Lung (tissue), 12 donors: ENCODE results near the gene TNK2. TPM values are rescaled to one million over a fixed set of nuclear protein-coding genes. Genes with fewer than 3 reads are reported as not detected.
A peak's percentile ranks its signal among the peaks of the same experiment; 100 is the strongest.

Experiments used
- ATAC-seq: fragments of 200-7000 bp; cut with Tn5 transposase; one replicate; pipeline ENCODE4 v1.9.1; 2020; ENCODE audit warnings: moderate number of reproducible peaks; ENCODE audit not compliant: insufficient read depth, low FRiP score
- DNase-seq, 3 donors: peaks; one replicate each; pipeline ENCODE4 v3.0.0-alpha.2; 2013 to 2017
- H3K27ac ChIP-seq, 2 donors: one replicate each; pipeline ENCODE4 v1.5.1; 2013; ENCODE audit warnings: mild to moderate bottlenecking in 2 of 2, moderate library complexity in 2 of 2, control low read depth in 1 of 2, inconsistent platforms in 1 of 2, low read depth in 1 of 2, low read length in 1 of 2
- H3K27me3 ChIP-seq, 3 donors: one replicate each; pipeline ENCODE4 v1.5.1; 2013; ENCODE audit warnings: low read length in 2 of 3; ENCODE audit not compliant: control insufficient read depth in 3 of 3, insufficient read depth in 3 of 3
- H3K36me3 ChIP-seq, 4 donors: one replicate each; pipeline ENCODE4 v1.5.1; 2013; ENCODE audit warnings: low read length in 4 of 4, mild to moderate bottlenecking in 1 of 4, moderate library complexity in 1 of 4; ENCODE audit not compliant: control insufficient read depth in 4 of 4, insufficient read depth in 4 of 4
- H3K4me1 ChIP-seq, 5 donors: one replicate each; pipeline ENCODE4 v1.5.1; 2013; ENCODE audit warnings: low read length in 5 of 5, mild to moderate bottlenecking in 2 of 5, moderate library complexity in 1 of 5; ENCODE audit not compliant: control insufficient read depth in 5 of 5, insufficient read depth in 5 of 5
- H3K4me3 ChIP-seq: one replicate; pipeline ENCODE4 v1.5.1; 2013; ENCODE audit warnings: mild to moderate bottlenecking, control low read depth, moderate library complexity
- H3K9ac ChIP-seq, 2 donors: one replicate each; pipeline ENCODE4 v1.5.1; 2013; ENCODE audit warnings: low read length in 2 of 2, control low read depth in 1 of 2; ENCODE audit not compliant: insufficient read depth in 1 of 2
- H3K9me3 ChIP-seq, 4 donors: one replicate each; pipeline ENCODE4 v1.5.1; 2013; ENCODE audit warnings: low read length in 3 of 4, mild to moderate bottlenecking in 1 of 4, moderate library complexity in 1 of 4; ENCODE audit not compliant: control insufficient read depth in 4 of 4, insufficient read depth in 3 of 4
- CTCF ChIP-seq: IDR thresholded peaks from 2 replicates; pipeline ENCODE4 v1.5.1; 2012; ENCODE audit warnings: mild to moderate bottlenecking; ENCODE audit errors: control extremely low read depth, extremely low read depth
- WGBS, 2 donors: extraction: QIAGEN DNeasy Blood & Tissue Kit; methylation state at CpG; one replicate each; pipeline ENCODE4 v1.1.7; 2013; 5-methylcytosine and 5-hydroxymethylcytosine counted together
- polyA plus RNA-seq, 2 donors: library from polyadenylated mRNA; stranded (reverse); fragments of 200-250 nt; gene quantifications; one replicate each; pipeline ENCODE4 v1.2.1, GENCODE V29; 2013
- total RNA-seq, 2 donors: library from RNA; depleted of rRNA in 1 of 2; stranded (reverse); fragments of >200 nt in 1 of 2; gene quantifications; one replicate each; pipeline ENCODE4 v1.2.1, GENCODE V29; 2014 to 2021
- donor health status: control.
- donor health status: control.
- donor health status: Bipolar disorder and iron deficiency.
- donor health status: healthy.
- donor health status: DM: yes; HTN: yes; CAD: no.

The TNK2 gene
- total and polyA plus RNA-seq, 4 donors: 15.0 to 63.5 (median 35.6) TPM

- peak overlapping the region; percentile 11 to 25 for H3K27ac ChIP-seq
- ATAC-seq (no peak), DNase-seq (no peak)
- TF ChIP-seq CTCF: no peak
- H3K36me3 ChIP-seq: peaks cover 0 to under 1% (median 0%) of the 10 kb centered on the region in 4 donors
- 22 to 39% methylated on average over 9 of the region's 9 CpGs for WGBS, 2 donors
- H3K9ac ChIP-seq: peak overlapping the region; percentile 19 to 46
- no peaks in the 10 kb centered on the region for H3K27me3 ChIP-seq
- H3K4me3 ChIP-seq: no peak overlapping the region
- H3K4me1 ChIP-seq: peaks cover 0 to 68% (median 37%) of the 10 kb centered on the region in 5 donors
- no peaks in the 10 kb centered on the region for H3K9me3 ChIP-seq
Measured at GRCh38 chr3:195893044-195893395, 15.3 kb downstream of the TNK2 start.

- Histone ChIP-seq H3K9me3 (no peaks in the 10 kb centered on the region), H3K27ac (peak overlapping the region; percentile 25 to 68), H3K4me3 (no peak overlapping the region), H3K27me3 (no peaks in the 10 kb centered on the region), H3K4me1 (peaks cover 0 to 63% (median 32%) of the 10 kb centered on the region in 5 donors), H3K36me3 (peaks cover 0 to 5% (median 2%) of the 10 kb centered on the region in 4 donors), H3K9ac (peak overlapping the region in 1 of 2 donors; percentile 46)
- no peak for TF ChIP-seq CTCF
- no peak for ATAC-seq
- 32 to 44% methylated on average over 34 to 35 of the region's 35 CpGs for WGBS, 2 donors
- peak; percentile 92 to 96 (median 94) for DNase-seq
Measured at GRCh38 chr3:195892105-195893043, 16.0 kb downstream of the TNK2 start.

- H3K36me3 ChIP-seq: peaks cover 0 to 5% (median 3%) of the 10 kb centered on the region in 4 donors
- H3K9ac ChIP-seq: no peak overlapping the region
- WGBS, 2 donors: 66 to 76% methylated on average over 19 of the region's 19 CpGs
- H3K27me3 ChIP-seq: no peaks in the 10 kb centered on the region
- DNase-seq (no peak), ATAC-seq (no peak)
- no peak for TF ChIP-seq CTCF
- no peaks in the 10 kb centered on the region for H3K9me3 ChIP-seq
- H3K4me3 ChIP-seq: no peak overlapping the region
- peaks cover 0 to 59% (median 29%) of the 10 kb centered on the region in 5 donors for H3K4me1 ChIP-seq
- peak overlapping the region in 1 of 2 donors; percentile 68 for H3K27ac ChIP-seq
Measured at GRCh38 chr3:195891431-195892104, 16.8 kb downstream of the TNK2 start.
